IPS DF 19.7 (cell line): ENCODE measurements around the gene HMGA1.

Experiments used
- DNase-seq: peaks from one replicate; pipeline ENCODE4 v3.0.0-alpha.2; 2013; ENCODE audit warnings: low read depth, low spot score

HMGA1 gene

GRCh38 chr6:34223956-34224940 lies 12.4 kb upstream of the HMGA1 start:
- DNase-seq, result no peak

DNA sequence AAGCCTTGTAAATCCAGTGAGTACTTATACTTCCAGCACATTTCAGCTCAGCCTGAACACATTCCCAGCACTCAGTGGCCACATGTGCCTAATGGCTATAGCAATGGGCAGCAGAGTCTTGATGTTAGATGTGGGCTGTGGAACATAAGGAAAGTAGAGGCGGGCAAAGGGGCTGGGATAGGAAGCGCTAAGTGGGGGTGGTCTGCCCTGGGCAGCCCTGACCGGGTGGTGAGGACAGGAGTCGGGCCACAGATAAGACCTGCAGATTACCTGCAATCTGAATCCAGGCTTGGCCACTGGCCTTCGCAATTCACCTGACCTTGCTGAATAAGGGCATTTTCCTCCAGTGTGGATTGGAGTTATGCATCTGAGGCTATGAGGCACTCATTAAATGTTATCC lies 11.1 kb upstream of the HMGA1 start:
- DNase-seq, result no peak

DNA sequence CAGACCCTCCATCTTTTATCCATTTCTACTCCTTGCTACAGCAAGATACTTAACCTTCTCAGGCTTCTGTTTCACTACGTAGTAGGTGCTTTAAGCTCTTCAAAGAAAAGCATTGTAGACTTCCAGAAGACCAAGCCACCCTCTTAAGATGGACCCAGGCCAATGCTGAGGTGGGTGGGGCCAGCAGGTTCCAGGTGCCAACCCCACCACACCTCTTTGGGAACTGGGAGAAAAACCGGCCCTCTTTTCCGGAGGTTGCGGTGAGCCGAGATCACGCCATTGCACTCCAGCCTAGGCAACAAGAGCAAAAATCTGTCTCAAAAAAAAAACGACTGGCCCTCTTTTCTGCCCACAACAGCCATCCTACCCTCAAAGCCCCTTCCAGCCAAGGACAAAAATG lies 10.6 kb upstream of the HMGA1 start:
- no peak for DNase-seq

DNA sequence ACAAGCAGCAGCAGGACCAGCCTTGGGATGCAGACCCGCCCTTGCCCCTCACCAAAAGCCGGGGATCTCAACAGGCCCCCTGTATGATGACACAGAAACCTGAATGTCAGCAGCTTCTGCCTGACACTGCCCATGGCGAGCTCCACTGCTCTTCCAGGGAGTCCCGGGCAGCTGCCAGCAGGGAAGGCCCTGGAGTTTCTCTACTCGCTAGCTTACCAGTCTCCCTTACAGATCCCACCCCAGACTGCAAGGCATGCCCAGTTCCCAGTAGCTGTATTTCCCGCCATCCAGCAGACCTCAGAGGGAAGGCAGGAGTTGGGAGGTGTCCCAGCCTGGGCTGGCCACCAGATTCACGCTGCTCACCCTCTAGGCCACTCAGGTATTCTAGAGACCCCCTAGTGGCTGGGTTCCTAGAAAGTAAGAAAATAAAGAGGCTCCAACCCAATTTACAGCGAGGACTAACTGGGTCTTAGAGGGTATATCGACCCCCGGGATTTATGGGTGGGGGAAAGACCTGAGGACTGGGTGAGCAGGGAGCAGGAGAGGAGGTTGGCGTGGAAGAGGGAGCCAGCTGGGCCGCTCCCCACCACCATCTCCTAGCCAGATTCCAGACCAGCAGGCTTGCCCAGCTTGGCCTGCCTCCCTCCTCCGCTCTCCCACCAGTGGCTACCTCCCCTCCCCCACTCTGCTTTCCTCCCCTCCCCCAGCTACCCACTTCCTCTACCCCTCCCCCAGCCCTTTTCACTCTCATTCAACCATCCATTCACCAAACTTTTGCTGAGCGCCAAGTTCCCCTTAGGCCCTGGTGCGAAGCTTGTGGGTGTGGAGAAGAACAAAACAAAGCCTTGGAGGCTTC lies 9.7 kb upstream of the HMGA1 start:
- DNase-seq, result no peak

DNA sequence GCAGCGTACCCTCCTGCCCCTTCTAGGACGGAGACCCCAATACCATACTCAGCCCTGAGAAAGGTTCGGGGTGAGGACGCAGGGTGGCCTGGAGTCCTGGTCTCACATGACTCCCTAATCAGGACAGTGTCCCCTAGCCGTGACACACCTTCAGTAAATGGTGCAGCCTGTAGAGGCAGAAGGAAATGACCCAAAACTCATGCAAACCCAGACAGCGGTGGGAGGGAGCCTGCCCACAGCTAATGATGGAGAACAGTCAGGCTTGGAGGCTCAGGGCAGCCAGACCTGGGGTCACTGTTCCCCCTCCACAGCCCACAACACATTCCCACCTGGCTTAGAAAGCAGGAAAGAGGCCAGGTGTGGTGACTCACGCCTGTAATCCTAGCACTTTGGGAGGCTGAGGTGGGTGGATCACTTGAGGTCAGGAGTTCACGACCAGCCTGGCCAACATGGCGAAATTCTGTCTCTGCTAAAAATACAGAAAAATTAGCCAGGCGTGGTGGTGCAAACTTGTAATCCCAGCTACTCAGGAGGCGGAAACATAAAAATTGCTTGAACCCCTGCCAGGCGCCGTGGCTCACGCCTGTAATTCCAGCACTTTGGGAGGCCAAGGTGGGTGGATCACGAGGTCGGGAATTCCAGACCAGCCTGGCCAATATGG lies 8.8 kb upstream of the HMGA1 start:
- DNase-seq, result no peak

GRCh38 chr6:34229877-34230276 lies 6.8 kb upstream of the HMGA1 start:
- no peak for DNase-seq

DNA sequence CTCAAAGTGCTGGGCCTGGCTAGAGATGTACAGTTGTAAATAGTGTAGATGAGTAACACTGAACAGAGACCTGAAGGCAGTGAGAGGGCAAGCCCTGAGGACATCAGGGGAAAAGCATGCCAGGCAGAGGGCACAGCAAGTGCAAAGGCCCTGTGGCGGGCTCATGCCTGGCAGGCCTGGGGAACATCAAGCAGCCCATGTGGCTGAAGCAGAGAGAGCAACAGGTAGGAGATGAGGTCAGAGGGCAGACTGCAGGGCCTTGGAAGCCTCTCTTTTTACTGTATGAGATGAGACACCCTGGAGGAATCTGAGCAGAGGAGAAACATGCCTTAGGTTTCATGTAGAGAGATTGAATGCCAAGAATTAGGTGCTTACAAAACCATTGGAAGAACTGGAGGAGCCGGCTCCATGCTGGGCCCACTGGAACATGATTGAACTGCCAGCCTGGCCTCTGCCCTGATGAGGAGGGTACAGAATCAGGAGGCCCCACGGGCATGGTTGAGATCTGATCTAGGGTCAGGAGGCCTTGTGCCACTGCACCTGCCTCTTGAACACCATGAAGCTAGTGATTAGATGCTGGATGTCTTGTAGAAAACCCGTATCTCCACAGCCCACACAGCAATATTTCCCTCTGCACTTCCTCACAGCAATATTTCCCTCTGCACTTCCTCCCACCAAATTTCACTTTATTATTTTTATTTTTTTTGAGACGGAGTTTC lies 5.9 kb upstream of the HMGA1 start:
- DNase-seq, result no peak

GRCh38 chr6:34231566-34232336 lies 4.9 kb upstream of the HMGA1 start:
- DNase-seq, result no peak

DNA sequence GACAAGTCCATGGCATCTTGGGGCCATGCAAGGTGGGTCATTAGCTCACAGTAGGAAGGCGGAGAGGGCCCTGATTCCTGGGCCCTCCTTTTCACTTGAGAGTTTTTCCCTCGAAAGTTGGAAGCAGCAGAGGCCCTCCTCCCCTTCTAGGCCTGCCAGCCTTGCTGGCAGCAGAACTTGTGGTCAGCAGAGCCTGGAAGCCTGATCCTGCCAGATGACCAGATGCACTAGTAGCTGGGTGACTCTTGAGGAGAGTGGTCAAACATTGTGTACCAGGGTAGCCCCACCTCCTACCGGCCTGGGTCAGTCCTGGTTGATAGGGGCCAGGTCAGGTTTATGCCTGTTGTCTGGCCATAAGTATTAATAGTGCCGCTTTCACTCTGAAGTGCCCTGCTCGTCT lies 3.8 kb upstream of the HMGA1 start:
- DNase-seq, result no peak

DNA sequence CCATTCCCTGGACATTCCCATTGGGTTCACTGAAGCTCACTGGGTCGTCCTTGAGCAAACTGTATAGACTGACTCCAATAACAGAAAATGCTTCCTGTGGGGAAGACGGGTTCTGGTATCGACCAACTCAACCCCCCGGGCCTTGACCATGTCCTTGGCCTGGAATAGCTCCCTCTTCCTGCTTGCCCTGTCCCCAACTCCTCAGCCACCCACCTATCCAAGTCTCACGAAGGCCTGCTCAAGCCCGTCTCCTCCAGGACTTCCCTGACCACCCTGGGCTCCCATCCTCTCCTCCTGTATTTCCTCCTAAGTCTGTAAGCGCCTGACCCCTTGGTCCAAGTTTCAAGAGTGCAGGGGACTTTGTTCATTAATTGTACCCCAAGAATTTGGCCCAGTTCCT lies 2.8 kb upstream of the HMGA1 start:
- no peak for DNase-seq

DNA sequence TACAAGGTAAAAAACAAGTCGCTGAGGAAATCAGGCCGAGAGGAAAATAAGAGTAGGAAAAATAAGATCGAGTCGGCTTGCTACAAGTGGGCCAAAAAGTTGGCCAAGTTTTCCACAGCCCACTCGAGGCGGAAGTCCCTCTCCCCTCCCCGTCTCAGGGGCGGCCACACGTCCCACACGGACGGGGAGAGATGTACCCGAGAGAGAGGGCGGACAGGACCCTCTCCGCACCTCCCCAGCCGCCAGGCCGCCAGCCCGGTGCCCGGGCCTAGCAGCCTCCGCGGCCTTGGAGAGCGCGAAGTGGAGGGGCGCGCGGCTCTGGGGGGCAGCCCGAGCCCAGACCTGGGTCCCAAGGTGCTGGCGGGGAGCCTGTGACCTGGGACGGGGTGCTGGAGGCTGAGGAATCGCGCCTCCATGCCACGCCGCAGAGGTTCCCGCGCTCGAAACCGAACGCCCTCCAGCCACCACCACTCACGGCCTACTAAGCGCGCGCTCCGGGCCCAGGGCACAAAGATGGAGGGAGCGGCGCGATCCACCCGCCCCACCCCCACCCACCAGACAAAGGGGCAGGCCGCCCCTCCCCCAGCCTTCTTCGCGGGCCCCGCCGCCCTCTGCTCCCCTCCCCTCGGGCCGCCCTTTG lies 1.9 kb upstream of the HMGA1 start:
- no peak for DNase-seq

- peak; percentile 90 for DNase-seq
These were observed 1.2 kb upstream of the HMGA1 start for GRCh38 chr6:34235307-34236130.

GRCh38 chr6:34236131-34236442 lies 586 bp upstream of the HMGA1 start:
- no peak for DNase-seq

DNA sequence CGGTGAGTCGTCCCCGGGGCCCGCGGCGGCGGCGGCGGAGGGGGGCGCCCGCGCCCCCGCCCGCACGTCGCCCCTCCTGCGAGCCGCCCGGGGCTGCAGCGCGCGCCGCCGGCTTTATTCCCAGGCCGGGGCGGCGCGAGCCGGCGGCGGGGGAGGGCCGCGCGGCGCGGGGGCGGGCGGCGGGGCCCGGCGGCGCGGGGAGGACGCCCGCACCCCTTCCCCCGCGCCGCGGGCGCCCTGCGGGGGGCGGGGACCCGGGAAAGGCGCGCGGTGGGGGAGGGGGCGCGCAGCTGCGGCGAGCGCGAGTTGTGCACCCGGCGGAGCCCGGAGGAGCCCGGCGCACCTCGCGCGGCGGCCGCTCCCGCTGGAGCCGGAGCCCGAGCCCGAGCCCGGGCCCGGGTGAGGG lies 646 bp downstream of the HMGA1 start:
- DNase-seq, result no peak

DNA sequence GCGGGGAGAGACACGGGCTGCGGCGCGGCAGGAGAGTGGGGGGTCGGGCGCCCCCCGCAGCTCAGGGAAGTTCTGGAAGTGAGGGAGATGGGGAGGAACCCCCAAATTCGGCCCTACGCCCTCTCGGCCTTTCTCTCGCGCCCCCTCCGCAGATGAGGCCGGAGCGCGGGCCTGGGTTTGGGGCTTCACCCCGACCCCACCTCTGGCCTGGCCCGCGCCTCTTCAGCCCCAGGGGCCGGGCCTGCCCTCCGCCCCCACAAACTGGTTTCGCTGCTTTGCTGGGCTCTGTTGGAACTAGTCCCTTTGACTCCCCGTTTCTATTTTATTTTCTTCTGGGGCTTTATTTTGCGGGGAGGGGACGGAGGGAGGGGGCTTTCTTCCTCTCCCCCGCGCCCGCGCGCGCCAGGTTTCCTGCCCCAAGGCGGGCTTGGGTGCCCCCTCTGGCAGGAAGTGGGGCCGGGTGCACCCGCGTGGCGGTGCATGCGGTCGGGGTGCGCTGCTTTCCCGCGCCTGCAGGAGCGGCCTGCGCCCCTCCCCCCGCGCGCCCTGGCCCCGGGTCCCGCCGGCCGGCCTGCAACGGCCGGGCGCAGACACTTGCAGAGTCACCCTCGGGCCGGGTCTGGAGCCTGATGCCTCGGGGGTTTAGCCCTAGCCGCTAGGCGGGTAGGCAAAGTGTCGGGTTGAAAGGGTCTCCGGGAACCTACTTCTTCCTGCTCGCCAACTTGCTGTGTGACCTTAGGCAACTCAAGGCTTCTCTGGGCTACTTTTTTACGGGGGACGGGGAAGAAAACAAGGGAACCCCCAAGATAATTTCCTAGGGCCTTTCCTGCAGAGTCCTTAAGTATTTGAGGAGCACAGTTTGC lies 1.3 kb downstream of the HMGA1 start:
- DNase-seq, result no peak

DNA sequence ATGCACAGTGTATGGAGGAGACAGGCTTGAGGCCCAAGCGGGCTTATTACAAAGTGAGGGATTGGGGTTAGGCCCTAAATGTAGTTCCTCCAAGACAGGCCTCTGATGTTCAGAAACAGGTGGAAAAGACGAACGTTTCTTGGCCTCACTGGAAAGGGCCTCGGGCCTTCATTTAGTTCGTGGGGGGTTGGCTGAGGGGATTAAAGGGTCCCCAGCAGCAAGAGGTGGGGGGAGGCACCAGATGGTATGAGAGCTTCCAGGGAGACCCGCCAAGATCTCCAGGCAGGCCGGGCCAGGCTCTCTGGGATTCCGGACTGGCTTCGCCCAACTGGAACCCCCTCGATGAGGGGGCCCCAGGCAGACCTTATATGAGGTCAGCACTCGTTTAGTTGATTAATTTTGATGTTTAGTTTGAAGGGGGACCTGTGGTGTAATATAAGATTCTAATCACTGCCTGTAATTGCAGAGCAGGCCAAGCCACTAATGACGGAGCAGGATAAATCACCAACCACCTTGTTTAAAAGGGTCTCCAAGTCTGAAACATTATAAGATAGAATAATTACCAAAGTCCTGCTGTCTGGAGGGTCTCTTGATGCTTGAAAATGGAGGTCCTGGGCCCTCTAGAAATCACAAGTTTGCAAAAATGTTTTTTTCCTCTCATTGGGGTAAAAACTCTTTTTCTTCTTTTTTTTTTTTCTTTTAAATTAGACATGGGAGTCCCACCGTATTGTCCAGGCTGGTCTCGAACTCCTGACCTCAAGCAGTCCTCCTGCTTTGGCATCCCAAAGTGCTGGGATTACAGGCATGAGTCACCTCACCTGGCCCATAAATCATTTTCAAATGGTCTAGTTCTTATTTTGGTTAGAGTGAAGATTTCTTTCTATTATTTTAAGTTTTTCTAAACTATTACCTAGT lies 2.2 kb downstream of the HMGA1 start:
- no peak for DNase-seq

DNA sequence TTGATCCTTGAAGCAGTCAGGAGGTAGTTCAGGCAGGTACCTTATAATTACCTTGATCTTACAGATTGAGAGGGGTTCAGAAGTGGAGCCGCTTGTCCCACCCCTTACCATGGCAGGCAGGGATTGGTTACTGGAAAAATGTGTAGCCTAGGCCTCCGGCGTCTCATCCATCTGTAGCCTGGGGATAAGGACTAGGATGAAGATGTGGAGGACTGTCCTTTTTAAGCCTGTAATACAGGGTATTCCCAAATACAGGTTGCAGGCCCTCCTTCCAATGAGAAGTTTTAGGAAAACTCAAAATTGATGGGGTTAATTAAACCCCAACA lies 2.8 kb downstream of the HMGA1 start:
- no peak for DNase-seq

DNA sequence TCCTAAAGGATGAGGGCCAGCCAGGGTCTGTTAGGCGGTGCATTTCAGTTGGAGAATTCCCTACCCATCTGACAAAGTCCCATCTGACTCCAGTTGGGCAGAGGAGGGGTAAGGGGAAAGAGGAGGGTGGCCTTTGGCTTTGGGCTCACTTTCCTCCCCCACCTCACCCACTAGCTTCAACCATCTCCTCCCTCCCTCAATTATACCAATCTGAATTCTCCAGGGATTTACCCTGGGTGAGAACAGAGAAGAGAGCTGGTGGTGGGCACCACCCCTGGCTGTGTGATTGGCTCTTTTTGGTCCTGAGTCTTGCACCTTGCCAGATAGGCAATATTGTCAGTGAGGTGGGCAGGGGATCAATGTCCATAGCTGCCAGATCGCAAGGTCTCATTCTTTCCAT lies 3.2 kb downstream of the HMGA1 start:
- DNase-seq, result no peak
